ENCODE measurements around the gene GMDS.

The GMDS gene

DNA sequence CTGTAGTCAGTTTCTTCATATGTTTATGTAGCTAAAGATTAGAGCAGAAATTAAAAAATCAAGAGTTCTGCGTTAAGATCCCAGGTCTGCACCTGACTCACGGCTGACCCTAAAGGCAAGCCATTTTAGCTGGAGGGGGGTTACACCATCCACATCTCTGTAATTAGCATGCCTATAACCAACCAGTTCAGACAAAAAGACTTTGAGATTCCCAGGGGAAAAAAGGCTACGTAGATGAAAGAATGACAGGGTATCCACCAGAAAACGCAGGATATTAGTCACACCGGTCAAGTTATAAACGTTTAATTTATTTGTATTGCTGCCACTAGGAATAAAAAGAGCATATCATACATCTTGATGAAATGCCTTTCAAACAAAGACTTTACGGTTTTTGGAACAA, 336.6 kb downstream of the GMDS start:
- no peak overlapping the region for H3K4me3 ChIP-seq (ENCODE audit: low read length)
- TF ChIP-seq ZNF274 (IDR thresholded peaks at IDR 0.05; ENCODE audit: low read depth, low read length): no peak

DNA sequence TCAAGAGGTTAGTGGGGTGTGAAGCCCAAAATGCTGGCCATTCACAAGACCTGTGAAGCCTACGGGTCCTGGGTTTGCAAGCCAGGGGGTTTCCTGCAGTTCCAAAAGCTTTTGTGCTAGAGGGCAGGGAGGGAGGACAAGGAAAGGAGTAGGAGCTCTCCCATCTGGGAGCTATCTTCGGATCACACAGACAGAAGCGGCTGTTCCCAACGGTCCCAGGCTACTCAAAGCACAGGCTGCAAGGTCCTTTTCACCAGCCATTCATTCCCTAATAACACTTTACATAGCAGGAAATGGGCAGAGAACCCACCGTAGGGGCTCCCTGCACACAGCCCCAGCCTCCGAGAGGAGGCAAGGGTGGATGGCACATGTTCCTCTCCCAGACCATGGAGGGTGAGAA, 338.8 kb downstream of the GMDS start:
- no peak for TF ChIP-seq ZNF274 (IDR thresholded peaks at IDR 0.05; ENCODE audit: low read depth, low read length)
- no peak overlapping the region for H3K4me3 ChIP-seq (ENCODE audit: low read length)

DNA sequence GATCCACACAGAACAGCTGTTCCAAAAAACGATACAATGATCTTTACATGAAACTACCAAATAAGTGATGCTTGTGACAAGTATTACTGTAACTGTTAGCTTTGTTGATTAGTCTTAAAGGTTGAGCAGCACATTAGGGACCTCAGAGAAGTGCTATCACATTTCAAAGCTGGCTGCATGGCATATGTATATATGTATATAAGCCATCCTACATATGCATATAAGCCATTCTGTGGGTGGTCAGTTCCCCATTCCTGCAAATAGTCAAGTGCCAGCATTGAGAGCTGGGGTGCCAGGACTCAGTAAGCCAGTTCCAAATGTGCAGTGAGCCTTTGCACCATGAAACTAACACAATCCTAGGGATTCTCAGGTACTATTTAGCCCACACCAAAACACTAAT, 339.4 kb downstream of the GMDS start:
- no peak overlapping the region for H3K4me3 ChIP-seq (ENCODE audit: low read length)
- no peak for TF ChIP-seq ZNF274 (IDR thresholded peaks at IDR 0.05; ENCODE audit: low read depth, low read length)

DNA sequence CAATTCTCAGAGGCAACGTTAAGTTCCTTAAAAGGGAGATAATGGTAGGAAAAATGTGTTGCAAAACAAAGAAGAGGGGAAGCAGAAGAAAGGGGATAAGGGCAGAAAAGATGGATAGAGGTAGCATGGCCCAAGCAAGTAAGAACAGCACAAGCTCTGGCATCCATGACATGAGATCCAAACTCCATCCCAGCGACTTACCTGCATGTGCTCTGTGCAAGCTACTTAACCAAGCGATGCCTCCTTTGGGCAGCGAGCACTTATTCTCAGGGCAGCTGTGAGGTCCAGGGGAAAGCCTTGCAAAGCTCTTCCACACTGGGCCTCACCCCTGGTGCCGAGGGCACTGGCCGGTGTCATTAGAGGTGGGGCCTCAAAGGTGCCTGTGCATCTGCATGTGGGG, 340.5 kb downstream of the GMDS start:
- H3K4me3 ChIP-seq (ENCODE audit: low read length): no peak overlapping the region
- TF ChIP-seq ZNF274 (IDR thresholded peaks at IDR 0.05; ENCODE audit: low read depth, low read length): no peak

DNA sequence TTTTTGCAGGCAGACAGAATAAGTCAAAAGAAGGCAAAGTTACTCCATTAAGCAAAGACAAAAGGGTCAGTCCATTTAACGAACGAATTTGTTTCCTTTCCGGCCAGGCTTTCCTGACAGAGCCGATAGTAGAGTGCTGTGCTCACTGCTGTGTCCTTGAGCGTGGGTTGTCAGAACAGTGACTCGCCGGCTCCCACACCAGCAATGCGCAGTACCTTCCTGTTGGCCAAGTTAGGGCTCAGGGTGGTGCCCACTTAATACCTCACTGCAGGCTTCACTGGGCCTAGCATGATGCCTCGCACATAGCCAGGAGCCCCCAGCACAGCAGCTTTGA, 341.0 kb downstream of the GMDS start:
- TF ChIP-seq ZNF274 (IDR thresholded peaks at IDR 0.05; ENCODE audit: low read depth, low read length): no peak

DNA sequence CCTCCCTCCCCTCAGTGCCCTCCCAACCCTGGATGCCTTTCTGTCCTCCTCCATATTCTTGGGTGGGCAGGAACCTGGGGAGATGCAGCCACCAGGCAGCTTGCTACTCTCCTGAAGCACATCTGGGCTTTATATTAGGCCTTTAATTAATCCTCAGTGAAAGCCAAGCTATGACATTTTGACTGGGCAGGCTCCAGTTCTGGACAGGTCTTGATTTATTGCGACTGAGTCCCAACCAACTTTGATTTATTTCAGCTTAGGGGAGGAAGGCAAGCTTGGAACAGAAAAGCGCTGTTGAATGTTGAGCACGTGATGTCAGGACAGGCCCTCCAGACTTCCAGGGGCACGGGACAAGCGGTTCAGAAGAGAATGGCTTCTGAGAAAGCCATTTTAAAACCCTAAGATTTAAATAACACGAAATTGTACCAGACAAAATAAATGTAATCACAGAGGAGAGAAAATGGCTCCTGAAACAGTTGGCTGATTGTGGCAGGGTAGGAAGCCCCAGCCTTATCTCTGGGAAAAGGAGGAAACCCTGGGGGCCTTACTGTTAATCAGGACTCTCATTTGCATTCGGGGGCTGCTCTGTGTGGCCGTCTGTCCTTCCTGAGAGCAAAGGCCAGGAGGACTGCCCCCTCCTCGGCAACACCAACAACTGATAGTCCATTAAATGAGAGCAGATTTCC, 341.5 kb downstream of the GMDS start:
- no peak overlapping the region for H3K4me3 ChIP-seq (ENCODE audit: low read length)
- no peak for TF ChIP-seq ZNF274 (IDR thresholded peaks at IDR 0.05; ENCODE audit: low read depth, low read length)

More for the DNA sequence above, 341.0 kb downstream of the GMDS start:
- no peak overlapping the region for H3K4me3 ChIP-seq (ENCODE audit: low read length)

DNA sequence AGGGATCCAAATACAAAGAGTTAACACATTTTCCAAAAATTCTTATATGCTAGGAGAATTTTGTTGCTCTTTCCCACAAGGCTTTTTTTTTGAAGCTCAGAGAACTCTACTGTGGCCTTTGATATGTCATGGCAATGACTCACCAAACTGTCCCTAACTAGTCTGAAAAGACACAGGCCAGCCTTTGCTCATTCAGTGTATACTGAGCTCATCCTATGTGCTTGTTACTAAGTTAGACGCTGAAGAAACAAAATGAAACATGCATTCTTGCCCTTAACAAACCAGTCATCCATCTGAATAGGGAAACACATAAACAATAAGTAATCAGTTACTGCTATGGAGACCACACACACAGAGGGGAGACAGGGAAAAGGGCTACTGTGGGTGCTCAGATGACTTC, 343.8 kb downstream of the GMDS start:
- no peak for TF ChIP-seq ZNF274 (IDR thresholded peaks at IDR 0.05; ENCODE audit: low read depth, low read length)

DNA sequence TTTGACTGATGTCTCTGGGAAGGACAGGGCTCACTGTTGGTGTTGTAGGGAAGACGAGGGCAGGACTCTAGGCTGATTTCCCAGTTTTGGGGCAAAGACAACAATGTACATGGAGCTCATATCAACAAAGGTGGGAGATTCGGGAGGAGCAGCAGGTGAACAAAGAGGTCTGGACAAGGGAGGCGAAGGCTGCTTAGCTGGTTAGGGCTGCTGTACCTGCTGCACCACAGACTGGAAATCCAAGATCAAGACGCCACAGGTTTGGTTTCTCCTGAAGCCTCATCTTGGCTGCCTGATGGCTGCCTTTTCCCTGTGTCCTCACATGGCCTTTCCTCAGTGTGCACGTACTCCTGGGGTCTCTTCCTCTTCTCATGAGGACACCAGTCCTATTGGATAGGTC, 348.5 kb downstream of the GMDS start:
- TF ChIP-seq ZNF274 (IDR thresholded peaks at IDR 0.05; ENCODE audit: low read depth, low read length): no peak
- no peak overlapping the region for H3K4me3 ChIP-seq (ENCODE audit: low read length)

More for the DNA sequence above, 343.8 kb downstream of the GMDS start:
- H3K4me3 ChIP-seq (ENCODE audit: low read length): no peak overlapping the region

DNA sequence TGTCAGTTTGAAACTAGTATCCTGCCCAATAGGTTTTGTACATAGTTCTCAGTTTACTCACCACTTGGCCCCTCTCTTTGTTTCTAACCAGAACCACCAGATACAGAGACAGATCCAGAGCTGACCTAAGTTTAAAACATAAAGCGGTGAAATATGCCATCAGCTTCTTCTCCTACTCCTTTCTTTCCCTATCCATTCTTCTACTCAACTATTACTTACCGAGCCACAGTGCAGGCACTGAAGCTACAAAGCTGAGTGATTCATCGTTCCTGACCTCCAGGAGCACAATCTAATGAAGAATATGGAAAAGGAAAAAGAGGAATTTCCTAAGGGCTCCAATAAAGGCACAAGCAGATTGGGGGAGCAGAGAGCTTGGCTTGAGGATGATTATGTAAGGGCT, 349.7 kb downstream of the GMDS start:
- no peak overlapping the region for H3K4me3 ChIP-seq (ENCODE audit: low read length)
- TF ChIP-seq ZNF274 (IDR thresholded peaks at IDR 0.05; ENCODE audit: low read depth, low read length): no peak

DNA sequence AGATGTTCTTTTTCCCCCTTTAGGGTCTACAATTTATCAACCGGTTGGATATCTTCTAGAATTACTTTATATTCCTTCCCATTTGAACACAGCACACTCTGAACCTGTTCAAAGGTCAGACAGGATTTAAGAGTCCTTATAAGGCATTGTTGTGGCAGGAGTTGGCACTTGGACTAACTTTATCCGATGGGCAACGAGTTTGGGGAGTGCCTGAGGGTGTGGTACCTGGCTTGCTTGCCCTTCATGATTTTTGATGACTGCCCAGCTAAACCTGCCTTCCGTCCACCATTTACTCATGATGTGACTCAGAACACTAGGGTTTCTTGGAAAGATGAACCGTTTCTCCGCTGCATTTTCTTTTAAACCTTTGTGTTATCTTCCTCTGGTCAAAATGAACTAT, 350.5 kb downstream of the GMDS start:
- H3K4me3 ChIP-seq (ENCODE audit: low read length): no peak overlapping the region
- TF ChIP-seq ZNF274 (IDR thresholded peaks at IDR 0.05; ENCODE audit: low read depth, low read length): no peak

DNA sequence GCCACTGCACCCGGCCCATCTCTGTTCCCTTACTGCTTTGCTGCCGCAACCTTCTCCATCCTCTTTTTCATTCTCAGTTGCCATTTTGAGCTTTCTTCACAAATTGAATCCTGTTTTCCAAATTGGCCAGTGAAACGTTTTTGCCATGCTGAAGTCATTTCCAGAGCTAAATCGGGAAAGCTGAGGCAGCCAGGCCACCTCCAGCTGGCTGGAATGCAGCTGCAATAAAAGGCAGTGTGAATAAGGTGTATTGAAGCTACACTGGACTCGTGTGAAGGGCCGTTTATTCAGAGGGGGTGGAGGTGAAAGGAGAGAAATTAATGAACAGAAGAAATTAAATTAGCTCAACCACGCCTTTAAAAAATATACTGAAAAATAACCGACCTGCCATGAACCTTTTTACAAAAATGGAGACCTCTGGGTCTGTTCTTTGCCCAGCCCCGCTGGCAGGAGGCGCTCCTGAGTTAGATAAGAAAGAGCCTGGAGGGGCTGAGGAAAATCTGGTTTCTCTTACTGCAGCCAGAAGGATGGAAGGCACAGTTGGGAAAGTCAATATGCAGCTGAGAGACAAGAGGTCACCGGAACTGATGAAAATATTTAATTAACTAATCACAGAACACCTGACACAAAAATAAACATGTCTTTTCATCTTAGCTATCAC, 351.8 kb downstream of the GMDS start:
- no peak for TF ChIP-seq ZNF274 (IDR thresholded peaks at IDR 0.05; ENCODE audit: low read depth, low read length)
- no peak overlapping the region for H3K4me3 ChIP-seq (ENCODE audit: low read length)

DNA sequence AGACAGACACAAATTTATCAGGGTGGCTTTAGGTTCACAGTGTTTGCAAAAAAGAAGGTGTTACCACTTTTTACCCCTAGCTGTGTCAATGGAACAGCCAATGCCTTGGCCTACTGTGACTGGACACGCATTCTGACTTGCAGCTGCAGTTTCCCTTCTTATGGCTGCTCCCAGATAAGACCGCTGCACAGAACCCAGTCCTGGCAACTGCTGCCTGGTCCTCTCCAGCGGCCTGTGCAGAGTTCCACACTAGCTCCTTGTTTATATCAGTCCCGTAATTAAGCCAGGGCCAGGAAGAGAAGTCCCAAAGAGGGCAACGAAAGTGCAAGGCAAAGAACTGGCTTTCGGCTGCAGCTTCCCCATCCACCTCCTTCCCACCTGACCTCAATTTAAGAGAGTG, 352.7 kb downstream of the GMDS start:
- no peak overlapping the region for H3K4me3 ChIP-seq (ENCODE audit: low read length)

DNA sequence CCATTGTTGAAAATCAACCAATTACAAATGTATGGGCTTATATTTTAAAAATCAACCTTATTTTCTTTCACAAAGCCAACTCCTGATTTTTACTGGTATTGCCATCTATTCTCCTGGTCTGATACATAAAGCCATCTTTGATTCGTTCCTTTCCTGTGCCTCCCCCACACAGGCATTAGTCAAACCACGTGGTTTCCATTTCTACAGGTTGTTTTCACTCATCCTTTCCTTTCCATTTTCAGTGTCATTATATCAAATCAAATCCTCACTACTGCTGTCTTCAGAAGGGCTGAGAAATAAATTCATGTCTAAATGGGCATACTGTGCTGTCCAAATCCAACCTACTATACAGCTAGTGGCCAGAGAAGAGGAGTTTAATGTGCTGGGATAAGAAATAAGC, 354.4 kb downstream of the GMDS start:
- H3K4me3 ChIP-seq (ENCODE audit: low read length): no peak overlapping the region
- TF ChIP-seq ZNF274 (IDR thresholded peaks at IDR 0.05; ENCODE audit: low read depth, low read length): no peak

More for the DNA sequence above, 352.7 kb downstream of the GMDS start:
- TF ChIP-seq ZNF274 (IDR thresholded peaks at IDR 0.05; ENCODE audit: low read depth, low read length): no peak

DNA sequence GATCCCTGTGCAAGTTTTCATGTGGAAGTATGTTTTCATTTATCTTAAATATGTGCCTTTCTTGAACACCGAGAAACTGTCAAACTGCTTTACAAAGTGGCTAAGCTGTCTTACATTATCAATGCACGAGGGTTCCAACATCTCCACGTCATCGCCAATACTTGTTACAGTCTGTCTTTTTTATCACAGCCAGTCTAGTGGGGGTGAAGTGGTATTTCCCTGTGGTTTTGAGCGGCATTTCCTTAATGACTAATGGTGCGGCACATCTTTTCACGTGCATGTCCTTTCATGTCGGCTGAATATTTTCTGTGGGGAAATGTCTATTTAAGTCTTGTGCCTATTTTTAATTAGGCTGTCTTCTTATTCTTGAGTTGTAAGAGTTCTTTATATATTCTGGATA, 355.3 kb downstream of the GMDS start:
- H3K4me3 ChIP-seq (ENCODE audit: low read length): no peak overlapping the region
- TF ChIP-seq ZNF274 (IDR thresholded peaks at IDR 0.05; ENCODE audit: low read depth, low read length): no peak

DNA sequence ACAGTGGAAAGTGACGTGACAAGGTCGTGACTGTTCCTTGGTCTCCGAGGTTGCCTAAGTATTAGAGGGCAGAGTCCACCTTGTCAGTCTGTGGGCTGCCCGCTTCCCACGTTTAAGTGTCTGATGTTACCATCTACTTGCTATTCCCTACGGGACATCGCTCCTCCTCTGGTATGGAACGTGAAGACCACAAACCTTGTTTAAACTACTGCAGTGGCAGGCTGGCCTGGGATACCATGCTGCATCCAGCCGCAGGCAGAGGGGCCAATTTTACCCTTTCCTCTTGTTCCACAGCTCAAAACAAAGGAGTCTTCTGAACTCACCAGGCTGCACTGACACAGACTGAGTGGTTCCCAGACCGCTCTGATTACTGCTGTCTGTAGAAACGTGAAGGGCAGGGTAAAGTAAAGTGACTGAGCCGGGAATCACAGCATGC, 359.8 kb downstream of the GMDS start:
- no peak overlapping the region for H3K4me3 ChIP-seq (ENCODE audit: low read length)
- TF ChIP-seq ZNF274 (IDR thresholded peaks at IDR 0.05; ENCODE audit: low read depth, low read length): no peak

DNA sequence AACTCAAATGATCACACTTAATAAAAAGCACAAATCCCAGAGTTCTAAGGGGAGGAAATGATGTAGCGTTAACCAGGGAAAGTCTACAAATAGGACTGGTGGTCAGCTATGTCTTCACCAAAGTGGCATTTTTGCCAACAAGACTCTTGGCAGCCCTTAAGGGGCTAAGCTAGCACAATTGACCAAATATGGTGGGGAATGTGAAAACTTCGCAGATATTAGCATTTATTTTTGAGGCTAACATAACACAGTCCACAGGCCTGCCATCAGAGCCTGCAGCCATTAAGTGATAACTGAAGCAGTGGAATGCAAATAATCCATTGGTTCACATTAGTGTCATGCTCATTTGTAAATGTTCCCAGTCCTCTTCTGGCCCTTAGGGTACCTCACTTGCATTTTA, 361.1 kb downstream of the GMDS start:
- TF ChIP-seq ZNF274 (IDR thresholded peaks at IDR 0.05; ENCODE audit: low read depth, low read length): no peak
- H3K4me3 ChIP-seq (ENCODE audit: low read length): no peak overlapping the region

All from GM08714 (cell line).